Measurements from ENCODE around the gene SLC12A8.

The SLC12A8 gene

DNA sequence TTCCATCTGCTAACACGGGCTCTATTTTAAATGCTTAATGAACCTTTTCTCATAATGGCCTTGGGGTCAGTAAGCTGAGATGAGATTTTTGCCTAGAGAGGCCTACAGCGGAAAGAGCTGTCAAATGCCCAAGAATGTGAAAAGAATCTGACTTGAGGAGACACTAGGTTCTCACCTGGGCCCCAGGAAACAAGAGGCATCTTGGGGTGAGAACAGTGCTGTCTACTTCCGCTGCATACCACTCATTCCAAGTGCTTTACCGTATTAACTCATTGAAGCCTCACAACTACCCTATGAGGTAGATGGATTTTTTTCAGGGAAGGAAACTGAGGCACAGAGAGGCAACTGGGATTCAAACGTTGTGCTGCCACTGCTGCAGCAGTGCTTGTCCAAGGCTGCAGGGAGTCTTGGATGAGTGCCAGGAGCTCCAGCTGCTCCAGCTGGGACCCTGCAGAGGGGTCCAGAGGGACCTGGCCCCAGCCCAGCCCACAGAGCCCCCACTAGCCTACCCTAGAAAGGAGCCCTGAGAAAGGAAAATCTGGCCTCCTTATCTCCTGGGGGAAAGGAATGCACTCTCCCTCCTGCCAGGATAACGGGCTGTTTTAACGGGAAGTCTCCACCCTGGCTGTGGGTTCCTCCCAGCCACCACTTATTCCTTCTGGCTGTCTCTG lies 68.4 kb downstream of the SLC12A8 start:
- TF ChIP-seq, protein P1, sequence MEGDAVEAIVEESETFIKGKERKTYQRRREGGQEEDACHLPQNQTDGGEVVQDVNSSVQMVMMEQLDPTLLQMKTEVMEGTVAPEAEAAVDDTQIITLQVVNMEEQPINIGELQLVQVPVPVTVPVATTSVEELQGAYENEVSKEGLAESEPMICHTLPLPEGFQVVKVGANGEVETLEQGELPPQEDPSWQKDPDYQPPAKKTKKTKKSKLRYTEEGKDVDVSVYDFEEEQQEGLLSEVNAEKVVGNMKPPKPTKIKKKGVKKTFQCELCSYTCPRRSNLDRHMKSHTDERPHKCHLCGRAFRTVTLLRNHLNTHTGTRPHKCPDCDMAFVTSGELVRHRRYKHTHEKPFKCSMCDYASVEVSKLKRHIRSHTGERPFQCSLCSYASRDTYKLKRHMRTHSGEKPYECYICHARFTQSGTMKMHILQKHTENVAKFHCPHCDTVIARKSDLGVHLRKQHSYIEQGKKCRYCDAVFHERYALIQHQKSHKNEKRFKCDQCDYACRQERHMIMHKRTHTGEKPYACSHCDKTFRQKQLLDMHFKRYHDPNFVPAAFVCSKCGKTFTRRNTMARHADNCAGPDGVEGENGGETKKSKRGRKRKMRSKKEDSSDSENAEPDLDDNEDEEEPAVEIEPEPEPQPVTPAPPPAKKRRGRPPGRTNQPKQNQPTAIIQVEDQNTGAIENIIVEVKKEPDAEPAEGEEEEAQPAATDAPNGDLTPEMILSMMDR (IDR thresholded peaks at IDR 0.05; ENCODE audit: low read depth, low read length), result no peak
- no peak overlapping the region for H3K4me3 ChIP-seq (ENCODE audit: low read depth, low read length)

DNA sequence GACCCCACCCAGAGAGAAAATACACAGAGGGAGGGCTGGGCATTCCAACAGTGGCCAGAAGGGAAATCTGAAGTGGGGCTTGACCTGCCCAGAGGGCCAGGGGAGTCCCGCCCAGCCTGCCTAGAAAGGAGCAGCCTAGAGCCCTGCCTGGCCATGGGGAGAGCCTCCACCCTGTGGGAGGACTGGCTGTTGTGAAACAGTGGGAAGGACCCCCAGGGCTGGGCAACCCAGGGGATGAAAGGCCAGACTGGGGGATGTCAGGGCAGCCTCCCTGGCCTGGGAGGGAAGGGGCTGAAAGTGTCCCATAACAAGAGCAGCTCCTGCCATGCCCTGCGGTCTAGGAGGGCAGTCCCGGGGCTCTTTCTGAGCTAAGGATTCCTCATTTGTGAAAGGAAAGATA lies 69.0 kb downstream of the SLC12A8 start:
- H3K4me3 ChIP-seq (ENCODE audit: low read depth, low read length), result no peak overlapping the region
- TF ChIP-seq, protein P1 (IDR thresholded peaks at IDR 0.05; ENCODE audit: low read depth, low read length), result no peak

DNA sequence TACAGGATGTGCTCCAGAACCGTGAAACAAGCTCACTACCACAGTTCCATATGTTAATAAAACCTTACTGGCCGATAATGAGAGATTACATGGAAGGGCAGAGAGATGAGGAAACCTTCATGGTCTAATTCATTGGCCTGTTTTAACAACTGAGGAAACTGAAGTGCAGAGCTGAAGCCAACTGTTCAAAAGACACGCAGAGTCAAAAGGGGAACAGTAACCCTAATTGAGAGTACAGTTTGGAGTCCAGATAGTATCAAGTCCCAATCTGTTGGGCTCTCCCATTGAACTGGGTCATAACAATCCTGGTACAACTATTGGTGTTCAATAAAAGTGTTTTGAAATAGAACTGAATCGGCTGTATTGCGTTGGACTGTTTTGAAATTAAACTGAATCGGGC lies 69.6 kb downstream of the SLC12A8 start:
- TF ChIP-seq, protein P1 (IDR thresholded peaks at IDR 0.05; ENCODE audit: low read depth, low read length), result no peak
- no peak overlapping the region for H3K4me3 ChIP-seq (ENCODE audit: low read depth, low read length)

DNA sequence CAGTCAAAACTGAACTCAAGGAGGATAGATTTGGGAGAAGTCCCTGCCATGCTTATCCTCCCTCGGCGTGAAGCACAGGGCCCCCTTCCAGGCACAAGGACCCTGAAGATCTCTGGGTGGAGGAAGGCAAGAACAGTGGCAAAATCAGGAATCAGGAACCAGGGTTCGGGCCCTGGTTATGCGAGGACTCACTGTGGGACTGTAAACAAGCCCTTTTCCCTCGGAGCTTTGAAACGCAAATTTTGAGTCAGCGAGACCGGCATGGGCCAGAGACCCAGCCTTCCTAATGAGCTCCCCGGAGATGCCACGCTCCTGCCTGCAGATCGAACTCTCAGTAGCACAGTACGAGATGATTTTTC lies 70.1 kb downstream of the SLC12A8 start:
- no peak overlapping the region for H3K4me3 ChIP-seq (ENCODE audit: low read depth, low read length)
- TF ChIP-seq, protein P1 (IDR thresholded peaks at IDR 0.05; ENCODE audit: low read depth, low read length), result no peak

DNA sequence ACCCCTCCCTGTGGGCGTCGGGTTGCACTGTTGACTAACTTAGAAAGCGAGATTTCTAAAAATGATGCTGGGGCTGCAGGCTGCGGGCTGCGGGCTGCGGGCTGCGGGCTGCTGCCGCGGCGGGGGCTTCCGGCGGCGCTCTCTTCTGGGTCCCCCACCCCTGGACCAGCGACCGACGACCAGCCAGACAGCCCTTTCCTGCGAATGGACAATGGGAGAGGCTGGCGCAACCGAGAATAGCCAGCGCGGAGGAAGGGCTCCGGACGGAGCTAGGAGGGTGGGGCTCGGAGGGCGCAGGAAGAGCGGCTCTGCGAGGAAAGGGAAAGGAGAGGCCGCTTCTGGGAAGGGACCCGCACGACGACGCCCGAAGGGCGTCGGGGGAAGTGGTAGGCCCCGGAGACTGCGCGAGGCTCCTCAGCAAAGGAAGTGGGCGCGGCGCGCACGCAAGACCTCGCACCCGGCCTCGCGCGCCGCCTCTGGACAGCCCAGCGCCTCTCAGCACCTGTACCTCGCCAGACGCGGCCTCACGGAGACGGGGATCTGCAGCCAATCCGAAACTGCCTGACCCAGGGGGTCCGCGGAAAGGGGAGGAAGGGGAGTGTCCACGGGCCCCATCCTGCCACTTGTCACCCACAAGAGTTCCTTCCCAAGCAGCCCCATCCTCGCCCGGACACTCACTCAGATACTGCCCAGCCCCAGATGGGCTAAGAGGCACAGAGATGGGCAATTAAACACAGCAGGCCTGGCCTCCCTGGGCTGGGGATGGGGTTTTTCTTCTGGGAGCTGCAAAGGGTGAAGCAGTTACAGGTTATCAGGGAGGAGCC lies 70.7 kb downstream of the SLC12A8 start:
- TF ChIP-seq, protein P1 (IDR thresholded peaks at IDR 0.05; ENCODE audit: low read depth, low read length), result no peak
- H3K4me3 ChIP-seq (ENCODE audit: low read depth, low read length), result no peak overlapping the region

DNA sequence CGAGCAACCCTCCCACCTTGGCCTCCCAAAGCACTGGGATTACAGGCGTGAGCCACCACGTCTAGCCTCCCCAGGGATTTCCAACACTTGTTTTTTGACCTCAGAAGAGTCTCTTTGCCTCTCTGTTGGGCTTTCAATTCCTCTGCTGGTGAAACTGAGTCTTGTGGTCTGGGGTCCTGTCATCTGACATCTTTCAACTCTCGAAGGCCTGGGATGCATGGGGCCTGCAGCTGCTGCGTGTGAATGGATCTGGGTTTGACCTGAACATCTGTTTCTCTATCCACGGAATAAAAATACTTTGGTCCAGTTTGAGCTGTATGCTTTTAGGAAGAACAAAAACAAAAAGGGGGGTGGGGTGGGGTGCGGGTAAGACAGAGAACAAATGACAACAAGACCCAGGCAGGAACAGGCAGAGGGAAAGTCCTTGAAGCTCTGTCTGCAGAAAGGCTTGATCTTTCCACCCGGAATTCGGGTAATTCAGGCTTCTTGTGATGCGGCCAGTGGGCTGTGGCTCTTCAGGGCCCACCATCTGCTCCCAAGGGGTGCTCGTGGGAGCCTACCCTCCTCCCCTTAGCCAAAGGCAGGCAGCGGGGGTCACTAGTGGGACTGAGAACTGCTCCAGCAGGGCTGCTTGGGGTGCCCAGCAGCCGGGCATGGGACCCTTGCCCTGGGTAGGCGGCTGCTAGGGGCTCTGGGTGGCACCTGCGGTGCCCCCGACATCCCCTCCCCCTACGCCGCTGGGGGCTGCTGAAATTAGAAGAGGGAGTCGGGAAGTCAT lies 71.5 kb downstream of the SLC12A8 start:
- no peak overlapping the region for H3K4me3 ChIP-seq (ENCODE audit: low read depth, low read length)

More for the DNA sequence above, 71.5 kb downstream of the SLC12A8 start:
- TF ChIP-seq, protein P1 (IDR thresholded peaks at IDR 0.05; ENCODE audit: low read depth, low read length), result no peak

Measured in WI38 (cell line).